SK-N-SH (cell line): ENCODE data around the gene WARS2. TPM values are rescaled to one million over a fixed set of nuclear protein-coding genes. Genes with fewer than 3 reads are reported as not detected.

ENCODE experiments used
- CTCF ChIA-PET: fragments of 300-600, 350-600 bp; formaldehyde crosslinking; extraction: SDS; loops from one replicate; lab custom pipeline; 2021; lab: Yijun Ruan, JAX
- POLR2A ChIA-PET: fragments of 350-600 bp; sonication (Branson Sonifier 250); formaldehyde crosslinking; extraction: SDS; loops from one replicate; lab custom pipeline; 2020; ENCODE audit warnings: antibody characterized with exemption, inconsistent platforms; lab: Yijun Ruan, JAX
- DNase-seq: peaks from one replicate; pipeline ENCODE4 v3.0.0; 2012
- H2AFZ ChIP-seq: fragments of 200-600 bp; sonication (generic); 2 replicates; pipeline ENCODE4 v1.8.1; 2016; ENCODE audit warnings: antibody characterized with exemption, mild to moderate bottlenecking, low read depth
- H3F3A ChIP-seq: fragments of 200-600 bp; sonication (generic); replicated peaks from 2 replicates; pipeline ENCODE3; 2016; ENCODE audit warnings: antibody characterized with exemption, mild to moderate bottlenecking; ENCODE audit not compliant: insufficient read depth
- H3K27ac ChIP-seq, 2 experiments: fragments of 200-500 bp in 1 of 2; fragments of 200-600 bp in 1 of 2; sonication (Bioruptor generic) in 1 of 2; sonication (generic), shearing (Covaris generic) in 1 of 2; 2 replicates each; pipeline versions ENCODE4 v1.5.1 to v1.6.1; 2014 to 2016; ENCODE audit warnings: low read depth in 2 of 2, inconsistent platforms in 1 of 2, low read length in 1 of 2, mild to moderate bottlenecking in 1 of 2, mixed read lengths in 1 of 2
- H3K27me3 ChIP-seq: fragments of 200-600 bp; sonication (generic), shearing (Covaris generic); 2 replicates; pipeline ENCODE4 v1.6.1; 2016; ENCODE audit warnings: mixed run types; ENCODE audit not compliant: insufficient read depth
- H3K36me3 ChIP-seq, 2 experiments: fragments of 200-500 bp in 1 of 2; fragments of 200-600 bp in 1 of 2; sonication (Bioruptor generic) in 1 of 2; sonication (generic) in 1 of 2; replicated peaks in 1 of 2; 2 replicates each; pipeline versions ENCODE3 to v1.5.1; 2014 to 2016; ENCODE audit warnings: low read length in 1 of 2, mild to moderate bottlenecking in 1 of 2; ENCODE audit not compliant: insufficient read depth in 2 of 2, control insufficient read depth in 1 of 2
- H3K4me1 ChIP-seq, 2 experiments: fragments of 200-500 bp in 1 of 2; fragments of 200-600 bp in 1 of 2; sonication (Bioruptor generic) in 1 of 2; sonication (generic), shearing (Covaris generic) in 1 of 2; 2 replicates each; pipeline versions ENCODE4 v1.5.1 to v1.6.1; 2014 to 2016; ENCODE audit warnings: low read depth in 1 of 2, low read length in 1 of 2, mixed run types in 1 of 2; ENCODE audit not compliant: insufficient read depth in 2 of 2, control insufficient read depth in 1 of 2
- H3K4me2 ChIP-seq: fragments of 200-600 bp; sonication (generic), shearing (Covaris generic); 2 replicates; pipeline ENCODE4 v1.6.1; 2017; ENCODE audit warnings: mixed run types
- H3K4me3 ChIP-seq, 2 experiments: fragments of 200-500 bp in 1 of 2; fragments of 200-600 bp in 1 of 2; sonication (Bioruptor generic) in 1 of 2; sonication (generic), shearing (Covaris generic) in 1 of 2; 2 replicates each; pipeline versions ENCODE4 v1.5.1 to v1.8.1; 2014 to 2016; ENCODE audit warnings: low read depth in 2 of 2, inconsistent platforms in 1 of 2, low read length in 1 of 2, mild to moderate bottlenecking in 1 of 2, mixed read lengths in 1 of 2, moderate library complexity in 1 of 2
- H3K79me2 ChIP-seq: fragments of 200-600 bp; sonication (generic); 2 replicates; pipeline ENCODE4 v1.8.1; 2017; ENCODE audit warnings: mild to moderate bottlenecking; ENCODE audit not compliant: insufficient read depth
- H3K9ac ChIP-seq: fragments of 200-600 bp; sonication (generic); 2 replicates; pipeline ENCODE4 v1.6.1; 2017; ENCODE audit warnings: mixed run types
- H3K9me2 ChIP-seq: fragments of 200-600 bp; sonication (generic); 2 replicates; pipeline ENCODE4 v1.6.1; 2017; ENCODE audit warnings: mixed run types
- H3K9me3 ChIP-seq: fragments of 200-600 bp; sonication (generic); 2 replicates; pipeline ENCODE4 v1.6.1; 2017; ENCODE audit warnings: mixed run types, mild to moderate bottlenecking, moderate library complexity
- H4K20me1 ChIP-seq: fragments of 200-600 bp; sonication (generic); 2 replicates; pipeline ENCODE4 v1.6.1; 2017; ENCODE audit warnings: mild to moderate bottlenecking, mixed run types; ENCODE audit not compliant: insufficient read depth
- CTCF ChIP-seq: fragments of 200-600 bp; sonication (generic); IDR thresholded peaks from 2 replicates; pipeline ENCODE4 v1.6.1; 2017; ENCODE audit warnings: antibody characterized with exemption, mild to moderate bottlenecking, moderate library complexity
- FOXJ3 ChIP-seq: sonication (generic); formaldehyde crosslinking; IDR thresholded peaks from 2 replicates; pipeline ENCODE4 v1.5.1; 2020; ENCODE audit warnings: mild to moderate bottlenecking, missing genetic modification reagents
- GATA2 ChIP-seq: sonication (generic); formaldehyde crosslinking; IDR thresholded peaks from 2 replicates; pipeline ENCODE4 v1.5.0; 2020; ENCODE audit warnings: mild to moderate bottlenecking, missing genetic modification reagents
- MAX ChIP-seq: IDR thresholded peaks from 2 replicates; pipeline ENCODE4 v1.4.0; 2012; ENCODE audit warnings: low read depth
- NFIC ChIP-seq: IDR thresholded peaks from 2 replicates; pipeline ENCODE4 v1.4.0; 2012; ENCODE audit warnings: borderline replicate concordance
- PBX3 ChIP-seq: IDR thresholded peaks from 2 replicates; pipeline ENCODE4; 2012
- POLR2AphosphoS5 ChIP-seq: IDR thresholded peaks from 2 replicates; pipeline ENCODE4 v1.6.1; 2012; ENCODE audit warnings: low read depth, low read length
- RAD21 ChIP-seq: IDR thresholded peaks from 2 replicates; pipeline ENCODE4 v1.6.1; 2012; ENCODE audit warnings: mild to moderate bottlenecking, low read length
- RCOR1 ChIP-seq: fragments of 150-350 bp; IDR thresholded peaks from 2 replicates; pipeline ENCODE4 v1.6.1; 2017; ENCODE audit warnings: antibody characterized with exemption, low read length
- REST ChIP-seq: IDR thresholded peaks from 2 replicates; pipeline ENCODE4 v1.6.1; 2012; ENCODE audit warnings: mild to moderate bottlenecking, low read depth, low read length, moderate library complexity
- RFX5 ChIP-seq: IDR thresholded peaks from 2 replicates; pipeline ENCODE4 v1.6.1; 2012; ENCODE audit warnings: mild to moderate bottlenecking, improper control_type of control experiment, low read length
- RXRA ChIP-seq: IDR thresholded peaks from 2 replicates; pipeline ENCODE4 v1.4.0; 2012; ENCODE audit warnings: low read depth, mild to moderate bottlenecking, borderline replicate concordance
- SMC3 ChIP-seq: IDR thresholded peaks from 2 replicates; pipeline ENCODE4 v1.6.1; 2012; ENCODE audit warnings: low read depth, low read length, improper control_type of control experiment
- TCF12 ChIP-seq: IDR thresholded peaks from 2 replicates; pipeline ENCODE4 v1.4.0; 2012
- USF2 ChIP-seq: fragments of 150-350 bp; IDR thresholded peaks from 2 replicates; pipeline ENCODE4 v1.6.1; 2017; ENCODE audit warnings: antibody characterized with exemption, low read length, low read depth, borderline replicate concordance
- YY1 ChIP-seq: IDR thresholded peaks from 2 replicates; pipeline ENCODE4 v1.4.0; 2012; ENCODE audit warnings: low read depth, mild to moderate bottlenecking
- ZBTB33 ChIP-seq: IDR thresholded peaks from 2 replicates; pipeline ENCODE4 v1.4.0; 2012; ENCODE audit warnings: low read depth, borderline replicate concordance
- WGBS: methylation state at CpG from one replicate; pipeline ENCODE4 v1.1.6; 2017; ENCODE audit warnings: low lambda C conversion rate; 5-methylcytosine and 5-hydroxymethylcytosine counted together
- polyA plus RNA-seq, 3 experiments: library from polyadenylated mRNA; depleted of rRNA; stranded (reverse); fragments of >200 nt; gene quantifications; 2 replicates each; pipeline ENCODE4 v1.2.3, GENCODE V29; 2012

Gene WARS2
- polyA plus RNA-seq, 1 of the 3 experiments (the other 2 are of a cell fraction): 4.8 TPM

- no peaks in the 10 kb centered on the region for H3F3A ChIP-seq
- H3K27ac ChIP-seq: no peak overlapping the region
- CTCF ChIA-PET: interaction anchor here (2.4 kb wide), 1 partner anchor 21 kb away, joined by 10 read pairs; no protein-coding TSS in a partner anchor
- no peaks in the 10 kb centered on the region for H3K79me2 ChIP-seq
- no peak for DNase-seq
- TF ChIP-seq GATA2 (no peak), RFX5 (no peak), RAD21 (no peak), PBX3 (no peak), TCF12 (no peak), RXRA (no peak)
- H2AFZ ChIP-seq: no peak overlapping the region
- H4K20me1 ChIP-seq: no peaks in the 10 kb centered on the region
- WGBS: 0% methylated on average over 1 of the region's 1 CpG
- POLR2A ChIA-PET: no interaction called here
- no peaks in the 10 kb centered on the region for H3K36me3 ChIP-seq
- no peaks in the 10 kb centered on the region for H3K9me2 ChIP-seq
- H3K9ac ChIP-seq: no peak overlapping the region
- H3K4me2 ChIP-seq: no peak overlapping the region
- no peak overlapping the region for H3K4me3 ChIP-seq
- no peaks in the 10 kb centered on the region for H3K9me3 ChIP-seq
- no peaks in the 10 kb centered on the region; a peak in 1 of 4 replicates for H3K4me1 ChIP-seq
- H3K27me3 ChIP-seq: peaks cover 32% of the 10 kb centered on the region
Observed at GRCh38 chr1:119010201-119010600, 130.3 kb downstream of the WARS2 start.

- H3F3A ChIP-seq: no peaks in the 10 kb centered on the region
- no peak overlapping the region for H3K9ac ChIP-seq
- 9% methylated on average over 2 of the region's 2 CpGs for WGBS
- TF ChIP-seq SMC3 (no peak), ZBTB33 (no peak), RAD21 (no peak), FOXJ3 (CRISPR knock-in tag) (no peak), POLR2AphosphoS5 (no peak), REST (no peak), GATA2 (no peak), YY1 (no peak), CTCF (no peak), RCOR1 (no peak), NFIC (no peak), MAX (no peak), USF2 (no peak)
- TF ChIP-seq, all 33 proteins: peak for 0
- POLR2A ChIA-PET: no interaction called here
- peaks cover 40% of the 10 kb centered on the region for H3K27me3 ChIP-seq
- no peaks in the 10 kb centered on the region for H3K79me2 ChIP-seq
- no peaks in the 10 kb centered on the region for H3K9me3 ChIP-seq
- H3K4me3 ChIP-seq: no peak overlapping the region; a peak in 1 of 4 replicates
- no peak for DNase-seq
- no peaks in the 10 kb centered on the region; a peak in 1 of 4 replicates for H3K4me1 ChIP-seq
- no peak overlapping the region for H3K27ac ChIP-seq
- H3K36me3 ChIP-seq: no peaks in the 10 kb centered on the region
- 0 out of 2 replicates have a peak overlapping the region, but pooled peaks have one; percentile 42 for H3K4me2 ChIP-seq
- H3K9me2 ChIP-seq: no peaks in the 10 kb centered on the region
- no peaks in the 10 kb centered on the region for H4K20me1 ChIP-seq
- no peak overlapping the region for H2AFZ ChIP-seq
- CTCF ChIA-PET: interaction anchor here (0.7 to 2.4 kb wide), 19 partner anchors 9 to 863 kb away, joined by 3 to 19 read pairs (median 5); no protein-coding TSS in a partner anchor
Observed at GRCh38 chr1:119009312-119009655, 131.2 kb downstream of the WARS2 start.
